GM12874 (cell line): ENCODE results near the gene HGFAC.

Experiments used
- CTCF ChIP-seq: IDR thresholded peaks from 2 replicates; pipeline ENCODE4 v1.5.1; 2011; ENCODE audit warnings: low read depth, mild to moderate bottlenecking, control low read depth, low read length, moderate library complexity; ENCODE audit not compliant: insufficient read depth

The HGFAC gene

DNA sequence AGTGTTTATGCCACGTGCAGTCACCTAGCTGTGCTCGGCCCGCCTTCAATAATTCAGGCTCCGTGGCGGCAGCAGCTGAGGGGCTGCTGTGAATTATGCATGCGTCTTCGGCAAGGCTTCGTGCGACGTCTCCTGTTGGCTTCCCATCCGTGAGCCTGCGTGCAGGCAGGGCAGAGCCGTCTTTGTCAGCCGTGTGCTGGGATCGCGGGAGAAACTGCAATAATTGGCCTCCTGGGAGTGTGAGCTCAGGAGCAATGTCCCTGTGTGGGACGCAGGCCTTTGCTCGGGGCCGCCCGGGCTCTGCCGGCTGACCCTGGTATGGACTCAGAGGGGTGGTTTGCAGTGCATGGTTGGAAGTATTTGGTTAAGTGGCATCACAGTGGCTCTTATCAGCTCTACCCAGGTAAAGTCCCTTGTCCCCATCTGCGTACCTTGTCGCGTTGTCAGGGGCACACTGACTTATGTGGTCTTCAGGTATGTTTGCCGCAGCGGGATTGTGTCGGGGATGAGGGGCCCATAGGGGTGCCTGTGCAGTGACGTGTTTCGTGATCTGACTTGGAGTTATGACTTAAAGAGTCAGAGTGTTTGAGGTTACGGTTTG, 34.5 kb upstream of the HGFAC start:
- no peak for TF ChIP-seq CTCF

DNA sequence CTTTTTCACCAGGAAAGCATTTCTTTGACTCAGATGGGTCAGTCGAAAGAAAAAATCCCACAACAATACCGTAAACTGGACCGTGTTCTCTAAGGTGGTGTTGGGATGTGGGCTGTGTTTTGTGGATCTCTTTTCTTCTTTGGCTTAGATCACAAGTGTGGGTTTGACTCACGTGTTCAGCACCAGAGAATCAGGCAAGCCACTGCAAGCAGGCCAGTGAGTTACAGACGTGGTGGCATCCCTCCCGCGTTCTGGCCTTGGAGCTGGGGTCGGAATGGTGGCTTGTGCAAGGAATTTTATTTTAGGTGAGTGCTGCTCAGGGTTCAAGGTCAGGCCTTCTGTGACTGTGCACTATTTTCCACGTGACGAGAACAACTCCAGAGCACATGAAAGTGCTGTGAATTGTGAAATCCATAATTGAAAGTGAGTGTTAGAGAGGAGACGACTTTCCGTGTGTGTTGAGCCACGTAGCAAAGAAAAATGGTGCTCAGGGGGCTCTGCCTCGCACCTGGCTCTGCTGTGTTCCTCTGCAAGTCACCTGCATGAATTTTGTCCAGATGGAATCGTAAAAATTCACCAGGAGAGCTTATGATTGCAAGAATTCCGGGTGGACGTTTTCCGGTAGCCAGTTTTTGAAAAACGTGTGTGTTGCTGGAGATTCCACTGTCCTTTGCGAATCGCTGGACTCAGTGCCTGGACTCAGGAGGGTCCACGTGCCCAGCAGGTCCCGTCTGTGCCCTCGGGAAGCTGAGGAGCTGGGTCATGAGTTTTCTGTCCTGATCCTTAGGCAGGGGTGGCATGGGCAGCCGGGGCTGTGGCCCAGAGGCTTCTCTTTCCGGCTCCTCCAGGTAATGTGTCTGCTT, 33.6 kb upstream of the HGFAC start:
- TF ChIP-seq CTCF: no peak

- TF ChIP-seq CTCF: no peak
These were observed 32.9 kb upstream of the HGFAC start for GRCh38 chr4:3408793-3409330.

GRCh38 chr4:3409571-3410091, 32.1 kb upstream of the HGFAC start:
- TF ChIP-seq CTCF: no peak

DNA sequence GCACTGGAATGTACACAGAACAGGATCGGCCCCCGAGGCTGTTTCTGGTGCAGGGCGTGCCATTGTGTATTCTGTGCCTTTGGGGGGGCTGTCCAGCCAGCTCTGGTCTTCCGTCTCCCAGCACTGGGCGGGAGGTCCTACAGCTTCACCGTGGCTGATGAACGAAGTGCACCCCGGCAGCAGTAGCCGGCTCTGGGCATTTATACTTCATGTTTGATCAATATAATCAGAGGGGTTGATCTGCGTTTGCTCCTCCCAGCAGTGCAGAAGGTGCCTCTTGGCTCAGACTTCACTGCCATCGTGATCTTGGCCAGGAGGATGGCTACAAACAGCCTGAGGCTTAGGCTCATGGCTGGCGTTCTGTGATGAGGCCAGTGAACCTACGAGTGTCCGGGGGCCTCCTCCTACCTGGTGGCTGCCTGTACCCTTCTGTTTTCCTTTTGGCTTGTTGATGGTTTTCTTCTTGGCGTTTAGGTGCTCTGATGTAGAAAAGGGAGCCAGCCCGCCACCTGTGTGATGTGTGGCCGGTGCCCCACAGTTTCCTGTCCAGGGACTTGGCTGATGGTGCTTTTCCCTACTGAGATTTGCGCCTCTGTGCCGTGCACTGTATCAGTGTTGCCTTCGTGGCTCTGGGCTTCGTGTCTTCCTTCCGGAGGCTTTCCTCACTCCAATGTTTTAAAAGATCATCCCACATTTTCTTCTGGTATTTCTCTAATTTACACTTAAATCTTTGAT, 31.2 kb upstream of the HGFAC start:
- no peak for TF ChIP-seq CTCF

- TF ChIP-seq CTCF: no peak
These were observed 30.1 kb upstream of the HGFAC start for GRCh38 chr4:3411676-3412075.
